Measurements from ENCODE around the gene AMY2B. TPM values are rescaled to one million over a fixed set of nuclear protein-coding genes. Genes with fewer than 3 reads are reported as not detected.
A peak's percentile ranks its signal among the peaks of the same experiment; 100 is the strongest.
"Not testable (repeated sequence)": the region's sequence is repeated elsewhere in the genome, so short reads cannot be mapped to it uniquely, and the experiment has no call there.

Gene AMY2B
- total RNA-seq (ENCODE audit: low replicate concordance): 10.1 and 17.1 TPM in 2 replicates

DNA sequence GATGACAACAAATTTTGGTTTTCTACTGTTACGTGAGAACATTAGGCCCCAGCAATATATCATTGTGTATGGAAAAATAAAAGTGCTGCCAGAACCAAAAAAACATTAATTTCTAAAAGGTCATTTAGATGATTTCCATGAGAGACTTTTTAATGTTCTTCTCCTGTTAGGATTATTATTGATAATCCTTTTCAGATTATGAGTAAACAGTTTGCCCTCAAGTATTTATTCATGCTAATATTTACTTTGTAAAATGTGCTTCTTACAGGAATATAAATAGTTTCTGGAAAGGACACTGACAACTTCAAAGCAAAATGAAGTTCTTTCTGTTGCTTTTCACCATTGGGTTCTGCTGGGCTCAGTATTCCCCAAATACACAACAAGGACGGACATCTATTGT is at the start of gene AMY2B:
Gene AMY2B (plus strand): TSS at position 301 of the 400 bp plus-strand sequence. CDS start 14 bp downstream, at position 315.
- not testable (repeated sequence) for H3K4me3 ChIP-seq (ENCODE audit: low read depth, low read length); DNase-seq (ENCODE audit: low read depth)

DNA sequence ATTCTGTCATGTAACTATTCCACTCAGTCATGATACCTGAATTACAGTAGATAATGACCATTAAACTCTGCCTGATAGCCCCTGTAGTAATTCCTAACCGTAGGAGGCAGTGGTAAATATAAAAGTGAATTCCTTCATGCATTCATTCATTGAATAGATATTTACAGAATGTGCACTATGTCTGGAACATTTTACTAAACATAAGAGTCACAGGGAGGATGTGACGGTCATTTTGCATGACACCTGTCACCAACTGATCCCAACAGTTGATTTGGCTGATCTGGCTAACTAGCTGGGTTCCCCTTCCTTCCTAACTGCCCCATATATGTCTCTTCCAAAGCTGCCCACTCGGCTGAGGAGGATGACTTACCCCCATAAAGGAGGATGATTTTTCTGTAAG is 48.0 kb upstream of the AMY2B start:
- TF ChIP-seq, protein P1, sequence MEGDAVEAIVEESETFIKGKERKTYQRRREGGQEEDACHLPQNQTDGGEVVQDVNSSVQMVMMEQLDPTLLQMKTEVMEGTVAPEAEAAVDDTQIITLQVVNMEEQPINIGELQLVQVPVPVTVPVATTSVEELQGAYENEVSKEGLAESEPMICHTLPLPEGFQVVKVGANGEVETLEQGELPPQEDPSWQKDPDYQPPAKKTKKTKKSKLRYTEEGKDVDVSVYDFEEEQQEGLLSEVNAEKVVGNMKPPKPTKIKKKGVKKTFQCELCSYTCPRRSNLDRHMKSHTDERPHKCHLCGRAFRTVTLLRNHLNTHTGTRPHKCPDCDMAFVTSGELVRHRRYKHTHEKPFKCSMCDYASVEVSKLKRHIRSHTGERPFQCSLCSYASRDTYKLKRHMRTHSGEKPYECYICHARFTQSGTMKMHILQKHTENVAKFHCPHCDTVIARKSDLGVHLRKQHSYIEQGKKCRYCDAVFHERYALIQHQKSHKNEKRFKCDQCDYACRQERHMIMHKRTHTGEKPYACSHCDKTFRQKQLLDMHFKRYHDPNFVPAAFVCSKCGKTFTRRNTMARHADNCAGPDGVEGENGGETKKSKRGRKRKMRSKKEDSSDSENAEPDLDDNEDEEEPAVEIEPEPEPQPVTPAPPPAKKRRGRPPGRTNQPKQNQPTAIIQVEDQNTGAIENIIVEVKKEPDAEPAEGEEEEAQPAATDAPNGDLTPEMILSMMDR (IDR thresholded peaks at IDR 0.05; ENCODE audit: insufficient read depth, low read length): no peak
- H3K4me3 ChIP-seq (ENCODE audit: low read depth, low read length): no peak overlapping the region
- DNase-seq (ENCODE audit: low read depth): no peak

DNA sequence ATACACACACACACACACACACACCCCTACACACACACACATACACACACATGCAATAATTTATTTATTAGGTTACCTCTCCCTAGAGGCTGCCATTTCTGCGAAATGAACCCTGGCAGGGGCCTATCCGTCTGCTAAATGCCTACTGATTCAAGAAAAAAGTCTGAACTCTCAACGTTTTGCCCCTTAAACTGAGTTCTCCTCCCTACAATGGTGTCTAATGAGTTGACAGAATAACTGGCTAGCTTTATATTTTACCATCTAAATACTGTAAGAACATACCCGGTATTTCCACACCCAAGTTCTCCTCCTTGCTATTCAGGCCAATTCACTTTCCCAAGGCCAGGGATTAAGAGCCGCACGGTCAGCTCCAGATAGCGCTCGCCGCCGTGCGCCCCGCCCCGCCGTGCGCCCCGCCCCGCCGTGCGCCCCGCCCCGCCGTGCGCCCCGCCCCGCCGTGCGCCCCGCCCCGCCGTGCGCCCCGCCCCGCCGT is 46.2 kb upstream of the AMY2B start:
- TF ChIP-seq, protein P1 (IDR thresholded peaks at IDR 0.05; ENCODE audit: insufficient read depth, low read length): no peak
- DNase-seq (ENCODE audit: low read depth): peak; percentile 74
- H3K4me3 ChIP-seq (ENCODE audit: low read depth, low read length): peak overlapping the region; percentile 46

DNA sequence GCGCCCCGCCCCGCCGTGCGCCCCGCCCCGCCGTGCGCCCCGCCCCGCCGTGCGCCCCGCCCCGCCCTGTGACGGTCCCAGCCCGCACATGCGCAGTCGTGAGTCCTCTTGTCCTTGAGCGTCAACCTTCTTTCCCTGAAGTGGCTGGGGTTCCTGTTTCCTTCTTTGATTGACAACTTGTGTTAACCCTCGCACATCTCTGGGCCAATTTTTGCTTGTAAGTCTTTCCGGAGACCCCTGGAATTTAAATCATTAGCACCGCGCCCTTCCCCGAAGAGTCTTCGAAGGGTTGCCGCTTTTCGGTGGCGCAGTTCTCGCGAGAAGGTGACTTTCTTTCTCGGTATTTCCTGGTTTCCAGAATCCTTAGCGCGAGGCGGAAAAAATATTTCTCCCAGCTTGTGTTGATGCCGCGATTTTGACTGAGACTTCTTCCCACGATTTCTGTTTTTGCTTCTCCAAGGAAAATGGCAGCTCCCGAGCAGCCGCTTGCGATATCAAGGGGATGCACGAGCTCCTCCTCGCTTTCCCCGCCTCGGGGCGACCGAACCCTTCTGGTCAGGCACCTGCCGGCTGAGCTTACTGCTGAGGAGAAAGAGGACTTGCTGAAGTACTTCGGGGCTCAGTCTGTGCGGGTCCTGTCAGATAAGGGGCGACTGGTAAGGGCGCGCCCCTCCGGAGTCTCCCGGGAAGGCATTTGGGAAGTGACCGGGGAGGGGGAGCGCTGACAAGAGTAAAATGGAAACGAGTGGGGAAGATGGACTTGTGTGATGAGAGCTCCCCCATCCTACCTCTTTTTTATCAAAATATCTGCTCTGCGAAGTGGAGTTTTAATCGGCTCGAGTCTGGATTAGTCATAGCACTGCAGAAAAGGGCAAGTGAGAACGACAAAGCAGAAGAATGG is 45.5 kb upstream of the AMY2B start, which contains the start of gene RNPC3:
Gene RNPC3 (plus strand): TSS at position 93 of the 901 bp plus-strand sequence. CDS start 372 bp downstream, at position 465.
- peak; percentile 96 for DNase-seq (ENCODE audit: low read depth)
- TF ChIP-seq, protein P1 (IDR thresholded peaks at IDR 0.05; ENCODE audit: insufficient read depth, low read length): no peak
- H3K4me3 ChIP-seq (ENCODE audit: low read depth, low read length): peak within 1 kb of the TSS; percentile 88

DNA sequence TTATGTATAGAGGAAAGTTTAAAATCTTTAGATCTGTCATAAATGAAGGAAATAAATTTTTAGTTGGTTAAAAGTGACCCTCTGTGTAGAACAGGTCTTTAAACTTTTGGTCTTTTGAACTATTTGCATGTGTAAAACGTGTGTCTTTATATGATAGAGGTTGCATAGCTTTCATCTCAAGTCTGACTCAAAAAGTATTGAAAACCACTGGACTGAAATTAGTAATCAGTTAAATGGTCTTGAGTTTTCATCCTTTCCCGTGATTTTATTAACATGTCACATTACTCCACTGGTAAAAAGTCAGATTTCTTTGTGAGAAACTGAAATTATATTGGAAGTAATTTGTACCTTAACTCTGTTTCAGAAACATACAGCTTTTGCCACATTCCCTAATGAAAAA is 44.1 kb upstream of the AMY2B start:
- peak overlapping the region; percentile 88 for H3K4me3 ChIP-seq (ENCODE audit: low read depth, low read length)
- no peak for DNase-seq (ENCODE audit: low read depth)

DNA sequence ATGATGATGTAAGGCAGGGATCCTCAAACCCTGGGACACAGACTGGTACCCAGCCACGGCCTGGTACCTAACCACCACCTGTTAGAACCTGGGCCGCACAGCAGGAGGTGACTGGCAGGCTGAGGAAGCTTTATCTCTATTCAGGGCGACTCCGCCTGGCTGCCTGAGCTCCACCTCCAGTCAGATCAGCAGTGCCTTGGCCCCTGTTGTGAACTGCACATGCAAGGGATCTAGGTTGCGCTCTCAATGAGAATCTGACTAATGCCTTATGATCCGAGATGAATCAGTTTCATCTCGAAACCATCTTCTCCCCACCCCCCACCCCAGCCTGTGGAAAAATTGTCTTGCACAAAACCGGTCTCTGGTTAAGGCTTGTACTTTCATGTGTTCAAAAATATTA is 41.6 kb upstream of the AMY2B start:
- no peak overlapping the region for H3K4me3 ChIP-seq (ENCODE audit: low read depth, low read length)
- TF ChIP-seq, protein P1 (IDR thresholded peaks at IDR 0.05; ENCODE audit: insufficient read depth, low read length): no peak
- no peak for DNase-seq (ENCODE audit: low read depth)

More for the DNA sequence above, 44.1 kb upstream of the AMY2B start:
- TF ChIP-seq, protein P1 (IDR thresholded peaks at IDR 0.05; ENCODE audit: insufficient read depth, low read length): no peak

DNA sequence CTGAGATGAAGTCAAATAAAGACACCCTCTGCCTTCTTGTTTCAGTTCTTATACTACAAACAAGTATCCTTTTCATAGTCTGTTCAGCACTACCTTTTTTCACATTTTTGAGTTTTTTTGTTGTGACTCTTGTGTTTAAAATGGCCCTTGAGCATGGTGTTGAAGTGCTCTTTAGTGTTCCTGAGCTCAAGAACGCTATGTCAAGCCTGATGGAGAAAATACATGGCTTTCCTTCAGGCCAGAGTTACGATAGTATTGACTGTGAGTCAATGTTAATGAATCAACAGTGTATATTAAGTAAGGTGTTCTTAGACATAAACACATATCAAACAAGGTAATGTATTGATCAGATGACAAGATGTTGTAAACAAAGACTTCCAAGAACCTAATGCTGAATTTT is 33.2 kb upstream of the AMY2B start:
- TF ChIP-seq, protein P1 (IDR thresholded peaks at IDR 0.05; ENCODE audit: insufficient read depth, low read length): no peak
- no peak for DNase-seq (ENCODE audit: low read depth)
- no peak overlapping the region for H3K4me3 ChIP-seq (ENCODE audit: low read depth, low read length)

Measured in fibroblast of the aortic adventitia (primary cell).